Endothelial cell of umbilical vein (primary cell): ENCODE results near the gene DIP2A. TPM values are rescaled to one million over a fixed set of nuclear protein-coding genes. Genes with fewer than 3 reads are reported as not detected.

ENCODE experiments used
- BruUV-seq: library from RNA; stranded (reverse); fragments of 400-500 nt; replicated peaks from 2 replicates; lab custom pipeline; 2021; lab: Mats Ljungman, UMichigan
- CTCF ChIA-PET: fragments of 300-600, 350-600 bp; sonication (Branson Sonifier 250); formaldehyde crosslinking; loops from one replicate; lab custom pipeline; 2021; ENCODE audit warnings: antibody characterized with exemption, inconsistent platforms; lab: Charles Lee
- POLR2A ChIA-PET: fragments of 300-600, 350-600 bp; sonication (Branson Sonifier 250); formaldehyde crosslinking; loops from one replicate; lab custom pipeline; 2021; ENCODE audit warnings: antibody characterized with exemption, inconsistent platforms; lab: Charles Lee
- DNase-seq: peaks from one replicate; pipeline ENCODE4 v3.0.0-alpha.2; 2011; ENCODE audit warnings: low read depth, low spot score
- FAIRE-seq: peaks from 2 replicates; lab custom pipeline; 2011; peaks lifted over from hg19 to GRCh38; lab: Jason Lieb, UNC
- H2AFZ ChIP-seq: 2 replicates; pipeline ENCODE4 v1.6.0; 2012; ENCODE audit warnings: low read depth, low read length, control low read depth, inconsistent platforms
- H3K27ac ChIP-seq: 2 replicates; pipeline ENCODE4 v1.5.1; 2011; ENCODE audit warnings: low read depth, mild to moderate bottlenecking, control low read depth, low read length, moderate library complexity; ENCODE audit not compliant: insufficient read depth
- H3K27me3 ChIP-seq, 2 experiments: 2 replicates each; pipeline versions ENCODE4 v1.6.0 to v1.6.1; 2011; ENCODE audit warnings: low read length in 2 of 2, mixed read lengths in 1 of 2; ENCODE audit not compliant: control insufficient read depth in 2 of 2, insufficient read depth in 2 of 2
- H3K36me3 ChIP-seq, 2 experiments: 2 replicates in 1 of 2; 3 replicates in 1 of 2; pipeline ENCODE4 v1.5.1; 2011; ENCODE audit warnings: low read length in 2 of 2, mild to moderate bottlenecking in 1 of 2, moderate library complexity in 1 of 2; ENCODE audit not compliant: control insufficient read depth in 2 of 2, insufficient read depth in 2 of 2; ENCODE audit errors: extremely low read depth in 1 of 2
- H3K4me1 ChIP-seq: 3 replicates; pipeline ENCODE4 v1.5.1; 2011; ENCODE audit warnings: mild to moderate bottlenecking, low read length; ENCODE audit not compliant: control insufficient read depth, insufficient read depth; ENCODE audit errors: extremely low read depth
- H3K4me2 ChIP-seq: 2 replicates; pipeline ENCODE4 v1.6.1; 2011; ENCODE audit warnings: low read length, control low read depth, mixed read lengths; ENCODE audit not compliant: insufficient read depth
- H3K4me3 ChIP-seq, 3 experiments: fragments of 200-600 bp in 1 of 3; sonication (generic), shearing (Covaris generic) in 1 of 3; replicated peaks in 1 of 3; 2 replicates each; pipeline ENCODE4 v1.5.1; 2011 to 2016; ENCODE audit warnings: control low read depth in 3 of 3, low read length in 3 of 3, mild to moderate bottlenecking in 2 of 3, inconsistent platforms in 1 of 3, low read depth in 1 of 3, moderate library complexity in 1 of 3; ENCODE audit not compliant: insufficient read depth in 1 of 3
- H3K79me2 ChIP-seq: 2 replicates; pipeline ENCODE4 v1.6.0; 2012; ENCODE audit warnings: low read length, inconsistent platforms; ENCODE audit not compliant: control insufficient read depth, insufficient read depth
- H3K9ac ChIP-seq: replicated peaks from 2 replicates; pipeline ENCODE3; 2011; ENCODE audit warnings: low read length, control low read depth; ENCODE audit not compliant: insufficient read depth; ENCODE audit errors: extremely low read depth
- H3K9me1 ChIP-seq: replicated peaks from 3 replicates; pipeline ENCODE4 v1.6.0; 2011; ENCODE audit warnings: mild to moderate bottlenecking, low read length; ENCODE audit not compliant: control insufficient read depth, insufficient read depth; ENCODE audit errors: extremely low read depth
- H3K9me3 ChIP-seq: replicated peaks from 2 replicates; pipeline ENCODE4 v1.5.1; 2012; ENCODE audit warnings: low read length, inconsistent platforms; ENCODE audit not compliant: control insufficient read depth, insufficient read depth
- H4K20me1 ChIP-seq: replicated peaks from 2 replicates; pipeline ENCODE3; 2011; ENCODE audit warnings: mild to moderate bottlenecking, low read length; ENCODE audit not compliant: control insufficient read depth, insufficient read depth; ENCODE audit errors: extremely low read depth
- CTCF ChIP-seq, 2 donors: IDR thresholded peaks; 1 replicate in 1 of 2; 2 replicates in 1 of 2; pipeline ENCODE4 v1.5.1; 2011; ENCODE audit warnings: low read length in 2 of 2, mild to moderate bottlenecking in 2 of 2, moderate library complexity in 2 of 2, control low read depth in 1 of 2, inconsistent platforms in 1 of 2, low read depth in 1 of 2; ENCODE audit not compliant: insufficient read depth in 1 of 2; ENCODE audit errors: extremely low read depth in 1 of 2
- EZH2 ChIP-seq: IDR thresholded peaks from 2 replicates; pipeline ENCODE4 v1.6.1; 2012; ENCODE audit warnings: borderline replicate concordance, low read depth, mild to moderate bottlenecking, moderate library complexity, low read length, inconsistent platforms; ENCODE audit not compliant: severe bottlenecking
- FOS ChIP-seq: IDR thresholded peaks from 2 replicates; pipeline ENCODE4 v1.6.1; 2011; ENCODE audit warnings: mild to moderate bottlenecking, low read length, moderate library complexity, borderline replicate concordance; ENCODE audit not compliant: insufficient read depth
- GATA2 ChIP-seq: IDR thresholded peaks from 2 replicates; pipeline ENCODE4 v1.7.0; 2011; ENCODE audit warnings: low read depth, mild to moderate bottlenecking, moderate library complexity, mixed read lengths, low read length; ENCODE audit not compliant: insufficient read length, insufficient read depth
- JUN ChIP-seq: IDR thresholded peaks from 2 replicates; pipeline ENCODE4 v1.6.1; 2011; ENCODE audit warnings: borderline replicate concordance, low read depth; ENCODE audit not compliant: insufficient read length, insufficient read depth
- MAX ChIP-seq: IDR thresholded peaks from 2 replicates; pipeline ENCODE4 v1.6.1; 2011; ENCODE audit not compliant: insufficient read depth, insufficient read length
- MYC ChIP-seq: IDR thresholded peaks from one replicate; pipeline ENCODE4 v1.6.1; 2011; ENCODE audit warnings: mild to moderate bottlenecking, low read depth, low read length
- POLR2A ChIP-seq: IDR thresholded peaks from 2 replicates; pipeline ENCODE4 v1.6.1; 2012; ENCODE audit warnings: low read depth, mild to moderate bottlenecking, control low read depth, low read length
- POLR2AphosphoS5 ChIP-seq: IDR thresholded peaks from 2 replicates; pipeline ENCODE4 v1.6.1; 2012; ENCODE audit warnings: low read depth, mild to moderate bottlenecking, control low read depth, low read length, moderate library complexity; ENCODE audit not compliant: insufficient read depth
- dilution Hi-C: fragments of 300-500 bp; cut with MboI; formaldehyde crosslinking; loops from one replicate; pipeline ENCODE4 v1.15.0; 2019; ENCODE audit warnings: low sequenced_read_pairs; ENCODE audit not compliant: extremely low pct_ligation_motif_present
- intact Hi-C: fragments of 100-400 bp; cut with micrococcal nuclease; formaldehyde crosslinking; loops from one replicate; pipeline ENCODE4 v1.10.0; 2022
- polyA plus RNA-seq, 4 experiments: library from polyadenylated mRNA; depleted of rRNA in 3 of 4; stranded (reverse) in 3 of 4; unstranded in 1 of 4; fragments of >200 nt; gene quantifications; 2 replicates each; pipeline versions ENCODE4 v1.2.1 to v1.2.3, GENCODE V29; 2011 to 2012; ENCODE audit warnings: missing spikeins in 1 of 4
- total RNA-seq: library from RNA; stranded (reverse); gene quantifications from 2 replicates; pipeline ENCODE4 v1.2.3, GENCODE V29; 2021

The DIP2A gene
- total and polyA plus RNA-seq, 2 donors (not counting 3 experiments of a cell fraction or from before 2014, with no cell fraction given) = 34.5 to 62.1 TPM

GRCh38 chr21:46552865-46553379 is 94.2 kb downstream of the DIP2A start:
- Histone ChIP-seq H3K9ac (no peak overlapping the region), H3K27ac (no peak overlapping the region), H3K4me1 (no peaks in the 10 kb centered on the region), H3K36me3 (peaks cover 18 to 43% of the 10 kb centered on the region in 2 experiments), H3K9me3 (no peaks in the 10 kb centered on the region), H3K4me2 (no peak overlapping the region), H3K79me2 (no peaks in the 10 kb centered on the region), H3K4me3 (no peak overlapping the region), H3K27me3 (no peaks in the 10 kb centered on the region), H2AFZ (no peak overlapping the region), H4K20me1 (no peaks in the 10 kb centered on the region), H3K9me1 (no peaks in the 10 kb centered on the region)
- dilution Hi-C loops (no loop called here), intact Hi-C loops (no loop called here)
- BruUV-seq = no TSS peak
- DNase-seq = no peak
- POLR2A ChIA-PET = no interaction called here
- no peak for FAIRE-seq
- TF ChIP-seq EZH2 (no peak), POLR2A (no peak), CTCF (IDR thresholded peaks at IDR 0.05; ENCODE audit: extremely low read depth in 1 of 2, insufficient read depth in 1 of 2, low read depth in 1 of 2, low read length in 2 of 2) (no peak), MYC (no peak), FOS (no peak), JUN (no peak), GATA2 (no peak), POLR2AphosphoS5 (no peak), MAX (no peak)
- CTCF ChIA-PET = interaction anchor here (1.0 to 1.2 kb wide), 2 partner anchors 53 to 87 kb away, joined by 3 to 4 read pairs; no protein-coding TSS in a partner anchor
